HG03108 (cell line): ENCODE measurements around the gene SLC39A11.

ENCODE experiments used
- ATAC-seq: cut with Tn5 transposase; IDR thresholded peaks from one replicate; pipeline ENCODE4 v1.9.1; 2021; ENCODE audit warnings: moderate library complexity; ENCODE audit not compliant: unreplicated experiment

The SLC39A11 gene

DNA sequence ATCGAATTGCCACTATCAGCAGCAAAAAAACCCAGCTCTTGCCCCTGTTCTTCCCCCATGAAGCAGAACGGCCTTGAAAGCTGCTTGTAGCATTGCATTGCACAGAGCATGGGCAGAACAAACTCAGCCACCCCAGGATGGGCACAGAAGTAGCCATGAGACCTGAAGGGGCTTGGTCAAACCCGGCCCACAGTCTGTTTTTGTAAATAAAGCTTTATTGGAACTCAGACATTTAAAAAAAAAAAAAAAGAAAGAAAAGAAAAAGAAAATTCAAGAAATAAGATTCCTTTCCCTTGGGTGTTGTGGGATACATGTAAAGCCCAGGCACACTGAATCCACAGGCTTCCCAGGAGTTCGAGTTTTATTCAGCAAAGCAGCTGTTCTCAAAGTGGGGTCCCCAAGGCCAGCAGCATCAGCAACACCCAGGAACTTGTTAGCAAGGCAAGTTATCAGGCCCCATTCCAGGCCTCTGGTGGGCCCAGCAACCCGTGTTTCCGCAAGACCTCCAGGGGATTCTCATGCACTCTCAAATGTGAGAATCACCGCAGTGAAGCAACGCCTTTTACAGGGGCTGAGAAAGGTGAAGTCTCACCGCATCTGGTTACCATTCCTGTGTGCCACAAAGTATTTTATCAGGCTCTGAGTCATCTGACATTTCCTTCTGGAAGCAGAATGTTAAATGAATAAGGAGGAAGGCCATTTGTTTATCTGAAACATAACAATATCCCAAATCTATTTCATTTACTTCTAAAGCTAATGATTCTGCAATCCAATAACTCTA lies 108.2 kb downstream of the SLC39A11 start:
- no peak for ATAC-seq

DNA sequence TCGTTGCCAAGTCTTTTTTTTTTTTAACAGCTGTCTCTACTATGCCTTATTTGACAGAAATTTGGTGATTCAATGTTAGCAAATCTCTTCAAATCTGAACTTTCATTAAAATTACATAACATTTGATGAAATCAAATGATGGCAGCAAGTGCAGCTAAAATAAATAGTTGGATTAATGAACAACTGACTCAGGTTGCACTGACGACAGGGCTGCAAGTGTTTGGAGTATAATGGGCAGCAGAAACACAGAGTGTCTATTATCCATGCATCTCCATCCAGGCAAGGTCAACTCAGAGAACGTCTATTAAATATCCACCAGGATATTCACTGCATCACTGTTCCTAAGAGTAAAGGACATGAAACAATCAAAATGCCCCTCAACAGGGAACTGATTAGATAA lies 109.8 kb downstream of the SLC39A11 start:
- ATAC-seq = no peak

DNA sequence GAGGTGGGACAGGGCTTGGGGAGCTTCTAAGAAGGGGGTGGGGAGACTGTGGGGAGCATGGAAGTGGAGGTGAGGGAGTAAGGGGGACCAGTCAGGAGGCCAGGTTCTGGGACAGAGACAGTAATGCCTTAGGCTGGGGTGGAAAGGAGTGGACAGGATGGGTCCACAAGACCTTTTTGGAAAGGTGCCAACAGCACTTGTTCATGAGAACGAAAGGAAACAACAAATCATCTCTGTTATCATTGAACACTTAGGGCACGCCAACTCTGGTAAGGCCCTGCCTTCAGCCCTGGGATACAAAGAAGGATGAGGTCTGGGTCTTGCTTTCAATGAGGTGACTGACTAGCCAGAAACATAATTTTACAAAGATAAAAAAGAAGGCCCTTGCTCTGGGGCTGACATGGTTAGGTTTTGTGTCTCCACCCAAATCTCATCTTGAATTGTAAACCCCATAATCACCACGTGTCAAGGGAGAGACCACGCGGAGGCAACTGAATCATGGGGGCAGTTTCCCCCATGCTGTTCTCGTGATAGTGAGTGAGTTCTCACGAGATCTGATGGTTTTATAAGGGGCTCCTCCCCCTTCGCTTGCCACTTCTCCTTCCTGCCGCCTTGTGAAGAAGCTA lies 113.8 kb downstream of the SLC39A11 start:
- ATAC-seq = no peak

DNA sequence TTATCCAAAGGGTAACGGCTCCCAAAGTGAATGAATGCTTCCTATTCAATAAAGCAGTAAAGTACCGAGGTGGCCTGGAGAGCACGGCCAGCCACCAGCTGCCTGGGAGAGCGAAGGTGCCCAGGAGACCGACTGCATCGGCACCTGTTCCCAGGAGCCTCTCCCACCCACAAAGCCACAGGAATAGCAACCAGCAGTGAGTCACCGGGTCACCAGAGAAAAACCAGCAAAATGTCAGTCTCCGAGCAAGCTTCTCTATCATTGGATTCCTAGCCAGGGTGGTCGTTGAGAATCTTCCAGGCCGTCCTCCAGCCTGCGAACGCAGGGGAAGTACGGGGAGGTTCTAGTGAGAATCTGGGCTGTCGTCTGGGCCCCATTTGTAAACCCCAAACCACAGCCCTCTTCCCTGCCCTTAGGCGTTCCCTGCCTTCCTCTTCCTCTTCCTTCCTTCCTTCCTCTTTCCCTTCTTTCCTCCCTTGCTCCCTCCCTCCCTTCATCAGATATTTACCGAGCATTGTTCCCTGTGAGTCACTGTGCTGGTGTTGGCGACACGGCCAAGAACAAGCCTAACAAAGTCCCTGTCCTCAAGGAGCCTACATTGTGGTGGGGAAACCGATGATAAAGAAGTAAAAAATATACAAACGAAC lies 114.6 kb downstream of the SLC39A11 start:
- ATAC-seq = no peak

DNA sequence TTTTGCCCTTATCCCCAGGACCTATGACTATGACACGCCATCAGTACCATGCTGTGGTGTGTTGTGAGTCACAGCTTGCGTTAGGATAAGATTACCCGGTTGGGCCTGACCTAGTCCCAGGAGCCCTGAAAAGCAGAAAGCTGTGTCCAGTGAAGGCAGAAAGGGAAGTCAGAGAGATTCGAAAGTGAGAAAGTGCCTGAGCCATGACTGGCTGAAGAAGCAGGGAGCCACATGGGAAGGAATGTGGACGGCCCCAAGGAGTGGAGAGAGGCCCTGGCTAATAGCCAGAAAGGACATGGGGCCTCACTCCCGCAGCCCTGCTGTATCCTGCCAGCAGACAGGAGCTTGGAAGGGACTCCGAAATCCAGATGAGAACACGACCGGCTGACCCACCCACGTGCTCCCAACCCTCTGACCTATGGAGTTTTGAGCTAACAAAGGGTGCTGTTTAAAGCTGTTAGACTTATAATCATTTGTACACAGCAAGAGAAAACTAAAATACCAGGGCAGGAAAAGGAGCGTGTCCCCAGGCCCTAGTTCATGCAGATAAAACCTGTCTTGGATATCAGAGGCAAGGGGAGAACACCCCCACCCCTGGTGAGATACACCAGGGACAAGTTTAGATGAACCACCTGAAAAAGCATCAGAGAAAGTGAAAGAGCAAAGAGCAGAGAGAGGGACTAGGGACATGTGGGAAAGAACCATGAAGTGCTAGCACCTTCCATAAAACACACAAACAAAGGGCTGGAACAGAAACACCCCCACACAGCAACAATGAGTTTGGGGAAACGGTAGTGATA lies 115.3 kb downstream of the SLC39A11 start:
- no peak for ATAC-seq

DNA sequence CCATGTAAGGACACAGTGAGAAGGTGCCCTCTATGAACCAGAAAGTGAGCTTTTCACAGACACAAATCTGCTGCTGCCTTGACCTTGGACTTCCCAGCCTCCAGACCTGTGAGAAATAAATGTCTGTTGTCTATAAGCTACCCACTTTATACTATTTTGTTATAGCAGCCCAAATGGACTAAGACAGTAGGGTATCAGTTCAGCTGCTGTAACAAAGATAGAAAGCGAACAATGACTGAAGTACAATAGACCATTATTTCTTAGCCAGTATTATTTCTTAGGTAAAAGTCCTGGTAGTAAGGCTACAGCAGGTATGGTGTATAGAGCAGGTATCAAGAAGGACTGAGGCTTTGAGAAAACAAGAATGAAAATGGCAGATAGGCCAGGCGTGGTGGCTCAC lies 117.0 kb downstream of the SLC39A11 start:
- no peak for ATAC-seq

DNA sequence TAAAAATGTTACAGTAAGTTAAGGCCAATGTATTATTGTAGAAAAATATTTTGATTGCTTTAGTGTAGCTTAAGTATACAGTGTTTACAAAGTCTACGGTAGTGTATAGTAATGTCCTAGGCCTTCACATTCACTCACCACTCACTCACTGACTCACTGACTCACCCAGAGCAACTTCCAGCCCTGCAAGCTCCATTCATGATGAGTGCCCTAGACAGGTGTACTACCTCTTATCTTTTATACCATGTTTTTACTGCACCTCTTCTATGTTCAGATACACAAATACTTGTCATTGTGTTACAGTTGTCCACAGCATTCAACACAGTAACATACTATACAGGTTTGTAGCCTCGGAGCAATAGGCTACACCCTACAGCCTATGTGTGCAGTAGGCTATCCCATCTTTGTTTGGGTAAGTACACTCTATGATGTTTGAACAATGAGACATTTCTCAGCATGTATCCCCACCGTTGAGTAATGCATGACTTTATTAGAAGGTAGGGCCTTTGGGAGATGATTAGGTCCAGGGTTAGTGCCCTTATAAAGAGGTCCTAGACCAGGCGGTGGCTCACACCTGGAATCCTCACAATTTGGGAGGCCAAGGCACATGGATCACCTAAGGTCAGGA lies 117.8 kb downstream of the SLC39A11 start:
- no peak for ATAC-seq

DNA sequence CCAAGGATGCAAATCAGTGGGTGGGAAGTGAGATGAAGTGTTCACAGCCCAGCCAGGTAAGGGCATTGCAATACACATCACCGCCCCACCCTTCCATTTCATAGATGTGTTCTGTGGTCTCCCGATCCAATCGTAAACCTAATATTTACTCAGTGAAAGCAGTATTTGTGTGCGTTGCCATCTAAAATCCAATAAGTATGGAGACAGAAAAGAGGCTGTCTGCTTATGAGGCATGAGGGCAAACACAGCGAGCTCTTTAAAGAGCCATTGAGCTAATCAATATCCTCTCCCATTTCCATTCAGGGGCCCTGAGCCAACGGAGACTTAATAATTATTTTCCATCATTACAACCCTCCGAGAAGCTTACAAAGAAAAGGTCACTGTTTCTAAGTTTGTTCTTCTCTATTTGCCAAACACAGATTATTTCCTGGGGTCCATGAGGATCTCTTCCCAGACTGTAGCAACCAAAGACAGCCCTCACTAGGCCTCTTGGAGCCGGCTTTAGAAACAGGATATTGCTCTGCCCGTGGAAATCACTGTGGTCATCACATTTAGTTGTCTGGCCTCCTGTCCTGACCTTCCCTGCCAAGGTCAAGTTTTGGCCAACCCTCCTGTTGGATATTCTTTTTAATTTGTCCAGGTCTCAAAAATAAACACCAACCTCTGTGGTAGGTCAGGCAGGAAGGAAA lies 120.1 kb downstream of the SLC39A11 start:
- ATAC-seq = no peak

DNA sequence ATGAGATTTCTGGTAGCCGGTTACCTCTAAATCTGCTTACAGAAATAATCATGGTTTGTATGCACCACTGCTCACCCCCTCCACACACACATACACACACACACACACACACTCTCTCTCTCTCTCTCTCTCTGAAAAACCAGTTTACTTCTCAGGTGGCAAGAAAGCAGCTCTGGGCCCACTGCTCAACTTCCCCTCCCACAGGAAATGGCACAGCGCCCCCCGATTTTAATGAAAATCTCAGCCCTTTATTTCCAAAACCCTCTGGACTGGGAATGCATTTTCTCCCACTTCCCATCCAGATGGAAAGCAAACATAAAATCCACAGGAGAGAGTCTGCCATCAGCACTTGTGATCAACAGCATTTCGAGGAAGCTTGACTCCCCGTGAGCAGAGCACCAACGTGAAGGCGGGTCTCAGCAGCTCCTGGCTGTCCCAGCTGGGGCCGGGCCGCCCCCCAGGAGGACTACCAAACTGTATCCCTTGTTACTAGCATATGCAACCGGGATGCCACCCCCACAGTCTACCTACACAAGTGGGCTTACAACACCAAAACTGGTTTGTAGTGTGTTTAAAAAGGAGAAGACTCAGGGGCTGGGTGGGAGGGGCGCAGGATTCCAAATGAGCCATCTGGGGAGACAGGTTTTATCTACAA lies 121.1 kb downstream of the SLC39A11 start:
- ATAC-seq = no peak

DNA sequence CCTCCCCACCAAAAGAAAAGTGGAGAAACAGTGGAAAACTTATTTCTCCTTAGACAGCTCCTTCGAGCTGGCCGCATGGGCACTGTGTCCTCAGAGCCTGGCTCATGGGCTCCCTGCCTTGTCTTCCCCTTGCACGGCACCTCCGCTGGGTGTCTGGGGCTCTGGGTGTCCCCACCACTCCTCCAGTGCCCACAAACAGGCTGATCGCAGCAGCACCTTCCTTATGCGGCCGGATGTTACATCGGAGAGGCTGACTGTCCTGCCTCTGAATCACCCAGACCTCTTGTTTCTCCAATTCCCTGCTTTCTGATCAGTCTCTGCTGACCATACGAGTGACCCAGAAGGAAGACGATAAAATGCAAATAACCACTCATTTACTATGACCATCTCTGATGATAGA lies 121.7 kb downstream of the SLC39A11 start:
- no peak for ATAC-seq

DNA sequence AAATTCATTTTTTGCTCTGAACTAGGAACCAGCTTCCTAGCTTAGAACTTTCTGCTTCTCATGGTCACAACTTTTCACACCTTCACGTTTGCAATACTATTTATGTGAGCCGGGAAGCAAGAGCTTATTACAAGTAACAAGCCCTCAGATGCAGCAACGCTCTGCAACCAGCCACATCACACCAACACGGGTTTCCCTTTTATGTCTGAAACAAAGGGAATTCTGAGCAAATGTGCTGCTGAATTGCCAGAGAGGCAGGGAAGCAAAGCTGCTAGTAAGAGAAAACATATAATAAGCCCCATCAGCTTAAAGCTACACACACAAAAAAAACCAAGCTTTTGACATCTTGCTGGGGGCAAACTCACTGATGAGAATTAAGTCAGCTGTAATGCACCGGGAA lies 122.2 kb downstream of the SLC39A11 start:
- ATAC-seq = no peak

DNA sequence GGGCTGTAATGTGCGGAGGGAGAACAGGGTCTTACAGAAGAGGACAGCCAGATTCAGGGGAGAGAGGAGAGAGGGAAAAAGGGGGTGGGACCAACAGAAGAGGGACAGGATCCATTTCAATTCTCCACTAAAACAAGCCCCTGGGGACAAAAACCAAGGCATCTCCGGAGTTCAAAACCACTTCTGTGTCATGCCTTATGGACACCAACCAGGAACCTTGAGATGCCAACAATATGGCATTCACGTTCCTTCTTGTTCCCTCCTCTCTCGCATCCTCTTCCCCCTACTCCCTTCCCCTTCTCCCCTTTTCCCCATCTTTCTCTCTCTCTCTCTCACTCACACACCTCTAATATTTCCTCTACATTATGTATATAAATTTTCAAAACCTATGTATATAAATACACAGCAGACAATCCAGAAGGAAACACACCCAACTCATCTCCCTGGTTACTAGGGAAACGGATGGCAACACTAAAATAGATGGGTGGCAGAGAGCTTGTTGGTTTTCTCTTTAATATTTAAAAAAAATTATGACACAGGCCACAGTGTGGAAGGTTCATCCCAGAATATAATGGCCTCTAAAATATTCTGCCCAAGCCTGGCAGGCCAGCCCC lies 123.1 kb downstream of the SLC39A11 start:
- no peak for ATAC-seq

DNA sequence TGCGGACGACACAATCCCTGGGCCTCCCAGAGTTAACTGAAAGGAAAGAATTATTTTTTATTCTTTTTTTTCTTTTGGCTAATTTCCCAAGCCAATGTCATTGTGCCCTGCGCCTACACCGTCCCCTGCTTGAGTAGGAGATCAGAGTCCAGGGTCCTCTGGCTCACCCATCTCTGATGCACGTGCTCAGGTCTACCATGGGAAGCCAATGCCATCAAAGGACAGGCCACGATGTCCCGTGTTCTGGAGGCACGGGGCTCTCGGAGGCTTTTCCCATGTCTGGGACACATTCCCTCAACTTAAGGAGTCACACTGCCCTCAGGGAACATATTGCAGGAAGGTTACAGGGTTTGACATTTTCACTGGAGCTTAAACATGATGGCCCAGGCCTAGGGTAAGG lies 123.7 kb downstream of the SLC39A11 start:
- no peak for ATAC-seq

DNA sequence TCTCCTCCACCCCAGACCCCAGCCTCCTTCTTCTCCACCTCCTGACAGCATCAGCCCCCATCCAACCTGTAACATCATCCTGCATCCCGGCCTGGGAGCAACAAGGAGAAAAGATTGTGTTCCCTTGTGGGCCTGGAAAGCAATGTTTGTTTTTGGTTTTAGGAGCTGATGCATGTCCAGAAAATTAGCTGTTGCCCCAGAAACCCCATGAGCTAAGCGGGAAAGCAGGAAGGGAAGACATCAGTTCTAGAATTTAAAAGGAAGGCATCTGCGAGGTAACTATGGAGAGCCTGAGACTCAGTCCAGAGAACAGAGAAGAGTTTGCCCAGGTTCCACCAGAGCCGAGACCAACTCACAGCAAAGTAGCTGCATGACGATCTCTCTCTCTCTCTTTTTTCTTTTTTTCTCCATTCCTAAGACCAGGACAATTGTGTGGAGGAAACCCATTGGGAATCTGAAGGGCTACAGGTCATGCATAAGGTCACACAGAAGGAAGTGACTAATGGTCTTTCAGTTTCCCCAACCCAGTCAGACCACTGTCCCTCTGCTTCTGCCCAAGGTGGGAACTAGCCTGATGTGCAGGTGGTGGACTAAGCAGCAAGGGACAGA lies 124.4 kb downstream of the SLC39A11 start:
- ATAC-seq = no peak

DNA sequence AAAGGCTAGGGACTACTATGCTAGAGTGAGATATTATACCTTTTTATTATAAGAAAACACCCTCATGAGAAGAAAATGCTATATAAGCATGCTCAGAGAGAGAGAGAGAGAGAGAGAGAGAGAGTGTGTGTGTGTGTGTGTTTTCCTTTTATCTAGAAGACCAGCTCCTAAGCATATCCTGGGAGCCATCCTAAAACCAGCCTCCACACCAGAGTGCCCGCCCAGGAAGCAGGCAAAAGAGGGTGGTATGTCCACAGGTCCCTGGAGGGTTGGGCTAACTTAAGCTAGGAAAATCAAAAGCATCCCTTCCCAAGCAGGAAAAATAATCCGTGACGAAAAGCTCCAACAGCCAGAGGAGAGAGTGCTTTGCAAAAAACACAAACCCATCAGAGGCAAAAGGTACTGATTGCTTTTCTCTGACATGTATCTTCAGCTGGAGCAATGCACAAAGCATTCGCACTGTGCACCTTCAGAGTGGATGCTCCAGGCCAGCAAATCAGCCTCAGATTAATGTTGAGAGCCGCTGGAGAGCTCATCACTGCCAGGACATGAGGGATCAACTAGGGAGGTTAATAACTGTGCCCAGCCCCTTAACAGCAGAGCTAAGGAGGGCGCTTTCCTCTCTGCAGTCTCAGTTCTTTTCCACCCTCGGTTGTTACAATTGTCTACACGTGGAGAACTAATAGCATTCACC lies 125.1 kb downstream of the SLC39A11 start:
- ATAC-seq = no peak

DNA sequence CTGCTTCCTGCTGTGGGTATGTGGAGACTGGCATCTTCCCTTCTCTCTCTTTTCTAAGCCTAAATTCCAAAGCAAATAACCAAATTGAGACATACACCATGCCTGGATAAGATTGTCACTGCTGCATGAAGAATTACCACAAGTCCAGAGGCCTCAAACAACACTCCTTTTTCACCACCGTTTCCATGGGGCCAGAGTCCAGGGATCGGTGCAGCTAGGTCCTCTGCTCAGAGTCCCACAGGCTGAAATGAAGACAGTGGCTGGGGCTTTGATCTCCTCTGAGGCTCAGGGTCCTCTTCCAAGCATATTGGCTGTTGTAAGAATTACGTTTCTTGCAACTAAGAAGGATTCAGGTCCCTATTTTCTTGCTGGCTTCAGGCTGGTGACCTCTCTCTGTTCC lies 130.4 kb downstream of the SLC39A11 start:
- no peak for ATAC-seq

DNA sequence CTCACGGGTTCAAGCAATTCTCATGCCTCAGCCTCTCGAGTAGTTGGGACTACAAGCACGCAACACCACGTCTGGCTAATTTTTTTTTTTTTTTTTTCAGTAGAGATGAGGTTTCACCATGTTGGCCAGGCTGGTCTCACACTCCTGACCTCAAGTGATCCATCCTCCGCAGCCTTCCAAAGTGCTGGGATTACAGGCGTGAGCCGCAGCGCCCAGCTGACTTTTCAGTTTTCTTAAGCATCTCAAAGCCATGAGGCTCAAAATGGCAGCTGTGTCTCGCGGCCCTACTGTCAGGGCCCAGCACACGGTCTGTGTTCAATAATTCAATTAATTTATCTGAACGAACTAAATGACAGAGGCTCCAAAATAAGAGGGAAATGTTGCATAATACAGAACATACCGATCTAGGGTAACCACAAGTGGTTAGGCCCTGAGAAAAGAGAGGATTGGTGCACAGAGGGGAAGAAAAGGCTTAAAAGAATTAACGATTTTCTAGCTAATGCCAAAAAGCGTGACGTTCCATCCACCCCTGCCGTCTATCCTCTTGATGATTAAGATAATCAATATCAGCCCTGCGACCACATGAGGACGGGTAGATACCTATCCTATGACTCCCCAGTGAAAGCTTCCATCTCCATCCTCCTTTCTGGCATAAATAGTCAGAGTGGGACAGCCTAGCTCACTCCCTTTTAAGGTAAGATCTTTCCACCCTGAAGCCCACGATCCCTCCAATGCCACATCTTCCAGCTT lies 136.9 kb downstream of the SLC39A11 start:
- ATAC-seq = no peak

DNA sequence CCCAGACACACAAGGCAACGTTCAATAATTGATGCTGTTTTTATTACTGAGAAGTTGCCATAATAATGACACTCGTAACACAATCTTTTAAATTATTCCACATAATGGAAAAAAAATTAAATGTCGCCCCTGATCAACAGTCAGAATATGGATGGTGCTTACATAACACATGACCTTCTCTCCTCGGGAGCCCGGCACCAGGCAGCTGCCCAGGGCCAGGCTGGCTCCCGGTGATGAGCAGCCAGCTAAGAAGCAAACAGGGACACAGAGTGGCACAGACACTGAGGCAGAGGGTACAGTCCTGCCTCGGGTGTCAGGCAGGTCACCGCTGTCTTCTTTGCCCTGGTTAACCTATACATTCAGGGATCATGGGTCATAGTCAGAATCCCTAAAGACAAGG lies 137.9 kb downstream of the SLC39A11 start:
- no peak for ATAC-seq
